Measurements from ENCODE around the gene CLDN24. TPM values are rescaled to one million over a fixed set of nuclear protein-coding genes. Genes with fewer than 3 reads are reported as not detected.

CLDN24 gene
- total RNA-seq, 1 experiment from 2014 or later: not detected

DNA sequence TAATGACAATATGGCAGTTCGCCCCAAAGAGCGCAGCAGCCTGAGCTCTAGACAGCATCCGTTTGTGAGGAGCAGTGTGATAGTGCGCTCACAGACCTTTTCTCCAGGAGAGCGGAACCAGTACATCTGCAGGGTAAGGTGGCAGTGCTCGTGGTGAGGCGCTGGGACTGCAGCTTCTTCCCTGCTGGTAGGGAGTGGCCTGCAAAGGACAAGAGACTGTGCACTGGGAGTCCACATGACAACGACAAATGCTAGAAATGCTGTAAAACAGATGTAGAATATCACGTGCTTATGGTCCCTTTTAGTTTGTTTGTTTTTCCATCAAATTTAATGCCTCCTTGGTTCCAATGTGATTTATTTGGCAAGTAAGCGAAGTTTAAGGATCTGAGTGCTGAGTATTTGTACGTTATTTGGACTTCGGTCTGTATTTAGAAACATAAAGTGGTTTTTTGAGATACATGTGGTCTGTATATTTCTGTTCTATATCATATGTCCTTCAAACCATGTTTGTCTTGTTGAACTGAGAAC is 37.9 kb downstream of the CLDN24 start:
- Histone ChIP-seq H2BK20ac (ENCODE audit: low read depth, low read length, poor library complexity, severe bottlenecking) (no peak overlapping the region), H3K79me1 (ENCODE audit: insufficient read depth, low read depth, low read length, poor library complexity, severe bottlenecking) (no peaks in the 10 kb centered on the region), H2BK15ac (ENCODE audit: low read depth, low read length) (no peak overlapping the region), H2BK5ac (ENCODE audit: insufficient read length, low read length) (no peak overlapping the region), H3K27ac (ENCODE audit: insufficient read length, low read depth, low read length) (no peak overlapping the region), H3K56ac (ENCODE audit: insufficient read length, low read depth, low read length) (no peak overlapping the region), H2BK12ac (ENCODE audit: insufficient read length, low read depth, low read length) (no peak overlapping the region), H3K9me3 (ENCODE audit: control insufficient read depth, low read depth, low read length) (no peaks in the 10 kb centered on the region), H2BK120ac (ENCODE audit: low read depth, low read length, poor library complexity, severe bottlenecking) (no peak overlapping the region), H3T11ph (ENCODE audit: low read length) (no peak overlapping the region), H3K4me1 (ENCODE audit: insufficient read depth, low read length) (no peaks in the 10 kb centered on the region), H4K8ac (replicated peaks; ENCODE audit: insufficient read length, low read depth, low read length) (no peak overlapping the region), H3K14ac (ENCODE audit: insufficient read depth, low read length) (no peak overlapping the region), H4K91ac (ENCODE audit: insufficient read length, low read depth, low read length) (no peak overlapping the region), H3K23me2 (ENCODE audit: insufficient read length, low read depth, low read length, poor library complexity, severe bottlenecking) (no peaks in the 10 kb centered on the region), H2AK5ac (ENCODE audit: insufficient read length, low read length) (no peak overlapping the region), H3K79me2 (ENCODE audit: insufficient read depth, low read length) (no peaks in the 10 kb centered on the region), H2AFZ (ENCODE audit: low read length) (no peak overlapping the region), H4K5ac (ENCODE audit: insufficient read length, low read depth, low read length) (no peak overlapping the region), H4K20me1 (ENCODE audit: control insufficient read depth, insufficient read depth, insufficient read length) (no peaks in the 10 kb centered on the region), H3K27me3 (ENCODE audit: insufficient read depth, low read length) (no peaks in the 10 kb centered on the region), H3K4ac (ENCODE audit: low read depth, low read length) (no peak overlapping the region), H3K4me2 (ENCODE audit: insufficient read depth, insufficient read length, low read length) (no peak overlapping the region), H3K9ac (ENCODE audit: extremely low read depth, insufficient read length, low read length) (no peak overlapping the region), H3K18ac (ENCODE audit: insufficient read length, low read depth, low read length) (no peak overlapping the region), H3K23ac (ENCODE audit: insufficient read length, low read depth, low read length) (no peak overlapping the region)
- no peaks in the 10 kb centered on the region for H3K9me3 Mint-ChIP-seq
- peaks cover 52 to 78% (median 73%) of the 10 kb centered on the region in 3 experiments for H3K36me3 Mint-ChIP-seq (ENCODE audit: insufficient read depth in 1 of 3, low read depth in 3 of 3)
- peak overlapping the region in 1 of 3 experiments; percentile 13; a peak in 1 of 7 replicates for H3K27ac Mint-ChIP-seq
- TF ChIP-seq, protein P1, sequence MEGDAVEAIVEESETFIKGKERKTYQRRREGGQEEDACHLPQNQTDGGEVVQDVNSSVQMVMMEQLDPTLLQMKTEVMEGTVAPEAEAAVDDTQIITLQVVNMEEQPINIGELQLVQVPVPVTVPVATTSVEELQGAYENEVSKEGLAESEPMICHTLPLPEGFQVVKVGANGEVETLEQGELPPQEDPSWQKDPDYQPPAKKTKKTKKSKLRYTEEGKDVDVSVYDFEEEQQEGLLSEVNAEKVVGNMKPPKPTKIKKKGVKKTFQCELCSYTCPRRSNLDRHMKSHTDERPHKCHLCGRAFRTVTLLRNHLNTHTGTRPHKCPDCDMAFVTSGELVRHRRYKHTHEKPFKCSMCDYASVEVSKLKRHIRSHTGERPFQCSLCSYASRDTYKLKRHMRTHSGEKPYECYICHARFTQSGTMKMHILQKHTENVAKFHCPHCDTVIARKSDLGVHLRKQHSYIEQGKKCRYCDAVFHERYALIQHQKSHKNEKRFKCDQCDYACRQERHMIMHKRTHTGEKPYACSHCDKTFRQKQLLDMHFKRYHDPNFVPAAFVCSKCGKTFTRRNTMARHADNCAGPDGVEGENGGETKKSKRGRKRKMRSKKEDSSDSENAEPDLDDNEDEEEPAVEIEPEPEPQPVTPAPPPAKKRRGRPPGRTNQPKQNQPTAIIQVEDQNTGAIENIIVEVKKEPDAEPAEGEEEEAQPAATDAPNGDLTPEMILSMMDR (conservative IDR thresholded peaks at IDR 0.05): no peak
- no peaks in the 10 kb centered on the region; the same call in 1 of the 2 replicates for H3K27me3 Mint-ChIP-seq (ENCODE audit: low read depth)
- H3K4me3 Mint-ChIP-seq: no peak overlapping the region
- no CpG with 5 or more reads among the region's 12 CpGs for WGBS (ENCODE audit: extremely low coverage, insufficient read length, low lambda C conversion rate)
- no peak for DNase-seq
- no peaks in the 10 kb centered on the region for H3K4me1 Mint-ChIP-seq
